Middle frontal gyrus (tissue), 1 donor: Measurements from ENCODE around the gene SEC24D.
"Not testable (repeated sequence)": the region's sequence is repeated elsewhere in the genome, so short reads cannot be mapped to it uniquely, and the experiment has no call there.

Experiments
- DNase-seq: peaks from one replicate; pipeline ENCODE4 v3.0.0-alpha.2; 2015; ENCODE audit warnings: low spot score; ENCODE audit errors: extremely low spot score

The SEC24D gene

GRCh38 chr4:118835571-118836300 lies at the start of gene SEC24D:
TSS of gene SEC24D (minus strand) at chr4:118836126. CDS start at chr4:118833696, 2,430 bp downstream.
- peak; percentile 84 for DNase-seq

GRCh38 chr4:118884716-118885115 lies 48.8 kb upstream of the SEC24D start:
- DNase-seq = no peak

- DNase-seq = no peak
Measured at GRCh38 chr4:118883861-118884260, 47.9 kb upstream of the SEC24D start.

- no peak for DNase-seq
Measured at GRCh38 chr4:118881512-118882146, 45.7 kb upstream of the SEC24D start.

- DNase-seq = no peak
Measured at GRCh38 chr4:118879409-118879808, 43.5 kb upstream of the SEC24D start.

- DNase-seq = not testable (repeated sequence)
Measured at GRCh38 chr4:118878507-118878906, 42.6 kb upstream of the SEC24D start.

GRCh38 chr4:118877797-118878196 lies 41.9 kb upstream of the SEC24D start:
- no peak for DNase-seq

GRCh38 chr4:118872181-118872580 lies 36.3 kb upstream of the SEC24D start:
- DNase-seq = no peak

GRCh38 chr4:118869808-118870342 lies 33.9 kb upstream of the SEC24D start:
- no peak for DNase-seq

GRCh38 chr4:118867311-118868067 lies 31.6 kb upstream of the SEC24D start:
- no peak for DNase-seq

- DNase-seq = no peak
Measured at GRCh38 chr4:118866442-118866841, 30.5 kb upstream of the SEC24D start.

GRCh38 chr4:118865091-118865708 lies 29.3 kb upstream of the SEC24D start:
- DNase-seq = no peak

GRCh38 chr4:118858779-118859178 lies 22.9 kb upstream of the SEC24D start:
- no peak for DNase-seq

- no peak for DNase-seq
Measured at GRCh38 chr4:118857760-118858159, 21.8 kb upstream of the SEC24D start.

- DNase-seq = no peak
Measured at GRCh38 chr4:118850488-118851173, 14.7 kb upstream of the SEC24D start.

- DNase-seq = no peak
Measured at GRCh38 chr4:118849867-118850487, 14.1 kb upstream of the SEC24D start.

GRCh38 chr4:118848901-118849300 lies 13.0 kb upstream of the SEC24D start:
- DNase-seq = no peak

- DNase-seq = no peak
Measured at GRCh38 chr4:118848242-118848641, 12.3 kb upstream of the SEC24D start.

GRCh38 chr4:118846979-118847378 lies 11.1 kb upstream of the SEC24D start:
- peak; percentile 53 for DNase-seq

- DNase-seq = no peak
Measured at GRCh38 chr4:118845552-118846050, 9.7 kb upstream of the SEC24D start.
